A673 (cell line): ENCODE results near the gene THBS4. TPM values are rescaled to one million over a fixed set of nuclear protein-coding genes. Genes with fewer than 3 reads are reported as not detected.

Source experiments
- BruUV-seq: library from RNA; stranded (reverse); fragments of 400-500 nt; replicated peaks from 2 replicates; lab custom pipeline; 2021; lab: Mats Ljungman, UMichigan
- CTCF ChIA-PET: fragments of 300-600 bp; sonication (Branson Sonifier 250); formaldehyde crosslinking; loops from one replicate; lab custom pipeline; 2022; ENCODE audit warnings: antibody characterized with exemption; lab: Charles Lee
- POLR2A ChIA-PET: fragments of 300-600 bp; sonication (Branson Sonifier 250); formaldehyde crosslinking; loops from one replicate; lab custom pipeline; 2022; ENCODE audit warnings: antibody characterized with exemption; ENCODE audit not compliant: low non-redundant PET; lab: Charles Lee
- DNase-seq: peaks from one replicate; pipeline ENCODE4 v3.0.0-alpha.2; 2015; ENCODE audit warnings: low spot score
- H3K27ac ChIP-seq: fragments of 200-600 bp; sonication (generic); 2 replicates; pipeline ENCODE4 v1.5.1; 2016; ENCODE audit warnings: mixed run types, low read depth, mild to moderate bottlenecking, mixed read lengths, antibody characterized with exemption, low read length; ENCODE audit not compliant: poor library complexity, severe bottlenecking
- H3K27me3 ChIP-seq: fragments of 200-600 bp; sonication (generic); replicated peaks from 2 replicates; pipeline ENCODE4 v1.6.1; 2017; ENCODE audit warnings: mixed run types, low read depth, mild to moderate bottlenecking, mixed read lengths, antibody characterized with exemption, low read length; ENCODE audit not compliant: insufficient read depth, poor library complexity
- H3K36me3 ChIP-seq: fragments of 200-600 bp; sonication (generic); 2 replicates; pipeline ENCODE4 v1.6.1; 2016; ENCODE audit warnings: mixed run types, mild to moderate bottlenecking, mixed read lengths, antibody characterized with exemption, low read length; ENCODE audit not compliant: insufficient read depth, poor library complexity, severe bottlenecking
- H3K4me1 ChIP-seq: fragments of 200-600 bp; sonication (generic); 2 replicates; pipeline ENCODE4 v1.6.1; 2017; ENCODE audit warnings: mixed run types, mild to moderate bottlenecking, mixed read lengths, antibody characterized with exemption, low read length; ENCODE audit not compliant: insufficient read depth, poor library complexity, severe bottlenecking
- H3K4me3 ChIP-seq: fragments of 200-600 bp; sonication (generic); 2 replicates; pipeline ENCODE4 v1.5.1; 2016; ENCODE audit warnings: low read depth, mixed run types, mild to moderate bottlenecking, mixed read lengths, low read length; ENCODE audit not compliant: poor library complexity, severe bottlenecking
- H3K9me3 ChIP-seq: fragments of 200-600 bp; sonication (generic); 2 replicates; pipeline ENCODE4 v1.6.1; 2016; ENCODE audit warnings: mixed run types, low read depth, mild to moderate bottlenecking, mixed read lengths, antibody characterized with exemption, low read length; ENCODE audit not compliant: poor library complexity, severe bottlenecking
- EZH2 ChIP-seq: fragments of 200-600 bp; sonication (generic); IDR thresholded peaks from 2 replicates; pipeline ENCODE4 v1.6.1; 2017; ENCODE audit warnings: borderline replicate concordance, low read depth, mild to moderate bottlenecking, mixed read lengths, antibody characterized with exemption, low read length; ENCODE audit not compliant: poor library complexity, severe bottlenecking
- intact Hi-C: fragments of 100-400 bp; cut with micrococcal nuclease; formaldehyde crosslinking; loops from one replicate; pipeline ENCODE4 v1.10.0; 2022; ENCODE audit not compliant: unreplicated experiment
- total RNA-seq: library from RNA; stranded (reverse); gene quantifications from 2 replicates; pipeline ENCODE4 v1.2.3, GENCODE V29; 2021
- TF ChIP-seq, protein P1 (sequence below): fragments of 300-800, 200-600 bp; sonication (generic); conservative IDR thresholded peaks from 2 replicates; pipeline ENCODE4 v1.5.1; 2017; ENCODE audit warnings: low read depth, mild to moderate bottlenecking, antibody characterized with exemption, low read length, moderate library complexity, mixed read lengths

THBS4 gene
- total RNA-seq, 1 experiment from 2014 or later: 0.43 TPM

DNA sequence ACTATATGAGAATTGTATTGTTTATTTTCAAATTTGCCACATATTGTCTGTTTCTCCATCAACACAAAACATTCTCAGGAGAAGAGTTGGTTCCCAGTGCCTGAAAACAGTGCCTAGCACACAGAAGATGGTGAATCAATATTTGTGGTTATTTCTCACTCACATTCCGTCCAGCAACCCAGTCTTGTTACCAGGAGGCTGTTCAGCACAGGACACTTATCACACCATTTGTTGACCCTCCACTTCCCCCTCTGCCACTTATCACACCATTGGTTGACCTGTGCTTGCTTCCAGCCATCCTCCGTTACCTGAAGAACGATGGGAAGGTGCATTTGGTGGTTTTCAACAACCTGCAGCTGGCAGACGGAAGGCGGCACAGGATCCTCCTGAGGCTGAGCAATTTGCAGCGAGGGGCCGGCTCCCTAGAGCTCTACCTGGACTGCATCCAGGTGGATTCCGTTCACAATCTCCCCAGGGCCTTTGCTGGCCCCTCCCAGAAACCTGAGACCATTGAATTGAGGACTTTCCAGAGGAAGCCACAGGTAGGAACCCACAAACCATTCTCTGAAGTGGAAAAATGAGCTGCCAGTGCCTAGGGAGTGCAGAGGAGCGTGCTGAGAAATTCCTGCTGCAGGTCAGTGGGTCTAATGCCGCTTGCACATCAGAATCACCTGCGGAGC, 20.5 kb downstream of the THBS4 start:
- Histone ChIP-seq H3K27me3 (peaks cover 3% of the 10 kb centered on the region), H3K9me3 (no peaks in the 10 kb centered on the region), H3K4me3 (no peak overlapping the region), H3K36me3 (no peaks in the 10 kb centered on the region), H3K4me1 (no peaks in the 10 kb centered on the region), H3K27ac (no peak overlapping the region)
- no TSS peak for BruUV-seq
- POLR2A ChIA-PET: no interaction called here
- DNase-seq: no peak
- TF ChIP-seq, protein P1, sequence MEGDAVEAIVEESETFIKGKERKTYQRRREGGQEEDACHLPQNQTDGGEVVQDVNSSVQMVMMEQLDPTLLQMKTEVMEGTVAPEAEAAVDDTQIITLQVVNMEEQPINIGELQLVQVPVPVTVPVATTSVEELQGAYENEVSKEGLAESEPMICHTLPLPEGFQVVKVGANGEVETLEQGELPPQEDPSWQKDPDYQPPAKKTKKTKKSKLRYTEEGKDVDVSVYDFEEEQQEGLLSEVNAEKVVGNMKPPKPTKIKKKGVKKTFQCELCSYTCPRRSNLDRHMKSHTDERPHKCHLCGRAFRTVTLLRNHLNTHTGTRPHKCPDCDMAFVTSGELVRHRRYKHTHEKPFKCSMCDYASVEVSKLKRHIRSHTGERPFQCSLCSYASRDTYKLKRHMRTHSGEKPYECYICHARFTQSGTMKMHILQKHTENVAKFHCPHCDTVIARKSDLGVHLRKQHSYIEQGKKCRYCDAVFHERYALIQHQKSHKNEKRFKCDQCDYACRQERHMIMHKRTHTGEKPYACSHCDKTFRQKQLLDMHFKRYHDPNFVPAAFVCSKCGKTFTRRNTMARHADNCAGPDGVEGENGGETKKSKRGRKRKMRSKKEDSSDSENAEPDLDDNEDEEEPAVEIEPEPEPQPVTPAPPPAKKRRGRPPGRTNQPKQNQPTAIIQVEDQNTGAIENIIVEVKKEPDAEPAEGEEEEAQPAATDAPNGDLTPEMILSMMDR: no peak
- no peak for TF ChIP-seq EZH2
- intact Hi-C loops: no loop called here
- CTCF ChIA-PET: interaction anchor here (1.8 kb wide), 1 partner anchor 28 kb away, joined by 5 read pairs; no protein-coding TSS in a partner anchor

GRCh38 chr5:80057099-80057498, 22.0 kb downstream of the THBS4 start:
- ChIA-PET CTCF (interaction anchor here (1.8 kb wide), 1 partner anchor 26 kb away, joined by 5 read pairs; no protein-coding TSS in a partner anchor), POLR2A (no interaction called here)
- intact Hi-C loops: no loop called here
- no peak overlapping the region for H3K4me3 ChIP-seq
- no peaks in the 10 kb centered on the region for H3K4me1 ChIP-seq
- TF ChIP-seq EZH2: no peak
- TF ChIP-seq, protein P1: no peak
- H3K9me3 ChIP-seq: no peaks in the 10 kb centered on the region
- H3K27me3 ChIP-seq: no peaks in the 10 kb centered on the region
- no TSS peak for BruUV-seq
- no peak for DNase-seq
- H3K36me3 ChIP-seq: no peaks in the 10 kb centered on the region
- no peak overlapping the region for H3K27ac ChIP-seq

GRCh38 chr5:80057921-80058320, 22.8 kb downstream of the THBS4 start:
- intact Hi-C loops: no loop called here
- Histone ChIP-seq H3K9me3 (no peaks in the 10 kb centered on the region), H3K4me1 (no peaks in the 10 kb centered on the region), H3K4me3 (no peak overlapping the region), H3K27me3 (no peaks in the 10 kb centered on the region), H3K27ac (no peak overlapping the region), H3K36me3 (no peaks in the 10 kb centered on the region)
- CTCF ChIA-PET: no interaction called here
- TF ChIP-seq, protein P1: no peak
- no peak for TF ChIP-seq EZH2
- no peak for DNase-seq
- no TSS peak for BruUV-seq
- POLR2A ChIA-PET: no interaction called here
